VCaP (cell line): ENCODE data around the gene RBM47.

Experiments used
- H3K27ac ChIP-seq: fragments of 450-650 bp; 2 replicates; pipeline ENCODE4 v1.5.1; 2017
- TF ChIP-seq, protein P1 (sequence below): fragments of 450-650 bp; conservative IDR thresholded peaks from 2 replicates; pipeline ENCODE4 v1.5.1; 2017; ENCODE audit warnings: mild to moderate bottlenecking, moderate library complexity

The RBM47 gene

DNA sequence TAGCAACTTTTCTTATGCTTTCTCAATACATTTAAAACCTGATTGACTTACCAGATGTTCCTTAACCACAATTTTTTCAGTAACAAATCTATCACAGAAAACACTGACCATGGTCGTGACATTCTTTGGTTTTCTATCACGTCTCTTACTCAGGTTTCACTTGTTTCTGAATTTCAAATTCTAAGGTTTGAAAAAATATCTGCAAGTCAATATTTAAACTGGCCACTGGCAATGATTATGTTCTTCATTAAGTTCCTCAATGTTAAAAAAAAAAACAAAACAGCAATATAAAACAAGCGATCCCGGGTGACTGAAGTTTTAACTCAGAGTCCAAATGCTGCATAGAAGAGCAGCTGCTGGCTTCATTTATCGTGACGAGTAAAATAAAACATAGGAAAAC, 128.9 kb downstream of the RBM47 start:
- TF ChIP-seq, protein P1, sequence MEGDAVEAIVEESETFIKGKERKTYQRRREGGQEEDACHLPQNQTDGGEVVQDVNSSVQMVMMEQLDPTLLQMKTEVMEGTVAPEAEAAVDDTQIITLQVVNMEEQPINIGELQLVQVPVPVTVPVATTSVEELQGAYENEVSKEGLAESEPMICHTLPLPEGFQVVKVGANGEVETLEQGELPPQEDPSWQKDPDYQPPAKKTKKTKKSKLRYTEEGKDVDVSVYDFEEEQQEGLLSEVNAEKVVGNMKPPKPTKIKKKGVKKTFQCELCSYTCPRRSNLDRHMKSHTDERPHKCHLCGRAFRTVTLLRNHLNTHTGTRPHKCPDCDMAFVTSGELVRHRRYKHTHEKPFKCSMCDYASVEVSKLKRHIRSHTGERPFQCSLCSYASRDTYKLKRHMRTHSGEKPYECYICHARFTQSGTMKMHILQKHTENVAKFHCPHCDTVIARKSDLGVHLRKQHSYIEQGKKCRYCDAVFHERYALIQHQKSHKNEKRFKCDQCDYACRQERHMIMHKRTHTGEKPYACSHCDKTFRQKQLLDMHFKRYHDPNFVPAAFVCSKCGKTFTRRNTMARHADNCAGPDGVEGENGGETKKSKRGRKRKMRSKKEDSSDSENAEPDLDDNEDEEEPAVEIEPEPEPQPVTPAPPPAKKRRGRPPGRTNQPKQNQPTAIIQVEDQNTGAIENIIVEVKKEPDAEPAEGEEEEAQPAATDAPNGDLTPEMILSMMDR = no peak
- no peak overlapping the region for H3K27ac ChIP-seq

GRCh38 chr4:40493160-40493559, 136.5 kb downstream of the RBM47 start:
- TF ChIP-seq, protein P1 = no peak
- H3K27ac ChIP-seq = no peak overlapping the region

- no peak overlapping the region for H3K27ac ChIP-seq
- TF ChIP-seq, protein P1 = no peak
Measured at GRCh38 chr4:40492691-40493090, 137.0 kb downstream of the RBM47 start.

DNA sequence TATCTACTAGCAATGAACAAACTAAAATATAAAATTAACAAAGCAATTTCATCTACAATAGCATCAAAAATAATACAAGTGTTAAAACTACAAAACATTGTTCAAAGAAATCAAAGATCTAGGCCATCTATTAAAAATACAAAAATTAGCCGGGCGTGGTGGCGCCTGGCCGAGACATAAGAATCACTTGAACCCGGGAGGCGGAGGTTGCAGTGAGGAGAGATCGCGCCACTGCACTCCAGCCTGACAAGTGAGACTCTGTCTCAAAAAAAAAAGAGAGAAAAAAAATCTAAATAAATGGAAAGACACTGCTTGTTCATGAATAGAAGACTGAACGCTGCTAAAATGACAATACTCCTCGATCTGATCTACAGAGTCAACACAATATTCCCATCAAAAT, 139.2 kb downstream of the RBM47 start:
- TF ChIP-seq, protein P1 = no peak
- no peak overlapping the region for H3K27ac ChIP-seq

- TF ChIP-seq, protein P1 = no peak
- no peak overlapping the region for H3K27ac ChIP-seq
Measured at GRCh38 chr4:40489961-40490360, 139.7 kb downstream of the RBM47 start.

DNA sequence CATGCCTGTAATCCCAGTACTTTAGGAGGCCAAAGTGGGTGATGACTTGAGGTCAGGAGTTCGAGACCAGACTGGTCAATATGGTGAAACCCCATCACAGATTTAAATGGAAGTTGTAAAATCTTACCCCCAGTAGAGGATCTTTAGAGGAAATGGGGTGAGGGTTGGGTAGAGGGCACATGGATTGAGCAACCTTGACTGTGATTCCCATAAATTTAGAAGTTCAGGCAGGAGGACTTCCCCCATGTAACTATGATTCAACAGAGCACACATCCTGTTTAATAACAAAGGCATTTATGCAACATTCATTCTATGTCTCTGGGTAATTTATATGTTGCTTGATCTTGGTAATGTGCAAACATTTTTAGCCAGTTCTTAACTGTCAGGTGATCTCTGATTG, 143.1 kb downstream of the RBM47 start:
- TF ChIP-seq, protein P1 = no peak

GRCh38 chr4:40484346-40485090, 145.1 kb downstream of the RBM47 start:
- TF ChIP-seq, protein P1 = no peak
- H3K27ac ChIP-seq = 0 out of 2 replicates have a peak overlapping the region, but pooled peaks have one; percentile 8

More for the DNA sequence above, 143.1 kb downstream of the RBM47 start:
- no peak overlapping the region for H3K27ac ChIP-seq
